ENCODE results near the gene ICAM5.
"Not testable (repeated sequence)": the region's sequence is repeated elsewhere in the genome, so short reads cannot be mapped to it uniquely, and the experiment has no call there.

ICAM5 gene

GRCh38 chr19:10321417-10321797 lies 31.7 kb downstream of the ICAM5 start:
- peak in 1 of 2 donors; percentile 5 for ATAC-seq

DNA sequence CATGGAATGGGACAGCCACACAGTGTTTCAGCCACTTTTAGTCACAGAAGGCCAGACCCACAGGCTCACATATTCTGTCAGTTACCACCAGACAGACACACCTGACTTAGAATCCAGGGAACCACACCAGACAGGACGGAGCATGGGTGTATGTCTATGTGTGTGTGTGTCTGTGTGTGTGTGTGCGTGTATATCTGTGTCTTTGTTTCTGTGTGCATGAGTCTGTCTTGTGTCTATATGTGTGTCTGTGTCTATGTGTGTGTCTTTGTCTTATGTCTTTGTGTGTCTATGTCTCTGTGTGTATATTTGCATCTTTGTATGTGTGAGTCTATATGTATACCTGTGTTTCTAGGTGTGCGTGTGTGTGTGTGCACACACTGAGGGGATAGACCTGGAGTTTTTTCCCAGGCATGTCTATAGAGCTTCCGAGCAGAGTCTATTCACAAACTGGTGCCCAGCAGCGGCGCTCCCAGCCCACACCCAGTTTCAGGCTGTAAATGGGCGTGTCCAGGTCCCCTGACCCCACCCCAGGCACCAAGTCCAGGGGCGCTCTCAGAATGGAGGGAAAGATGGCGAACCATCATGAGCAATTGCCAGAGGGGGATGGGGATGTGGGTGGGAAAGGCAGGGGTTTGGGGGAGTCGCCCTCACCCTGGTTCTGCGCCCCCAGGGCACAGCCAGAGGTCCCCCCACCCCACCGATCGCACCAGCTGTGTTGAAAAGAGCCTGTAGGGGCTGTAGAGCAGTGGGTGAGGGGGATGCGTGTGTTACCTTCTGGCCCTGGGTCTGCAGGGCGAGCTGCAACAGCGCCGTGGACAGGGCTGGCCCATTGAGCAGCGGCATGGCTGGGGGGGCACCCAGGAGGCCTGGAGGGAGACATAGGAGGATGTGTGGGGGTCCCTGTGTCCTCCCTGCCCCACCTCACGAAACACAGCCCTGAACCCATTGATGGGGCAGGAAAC lies 32.4 kb downstream of the ICAM5 start:
- ATAC-seq: no peak

GRCh38 chr19:10325732-10326131 lies 36.0 kb downstream of the ICAM5 start:
- no peak for ATAC-seq

DNA sequence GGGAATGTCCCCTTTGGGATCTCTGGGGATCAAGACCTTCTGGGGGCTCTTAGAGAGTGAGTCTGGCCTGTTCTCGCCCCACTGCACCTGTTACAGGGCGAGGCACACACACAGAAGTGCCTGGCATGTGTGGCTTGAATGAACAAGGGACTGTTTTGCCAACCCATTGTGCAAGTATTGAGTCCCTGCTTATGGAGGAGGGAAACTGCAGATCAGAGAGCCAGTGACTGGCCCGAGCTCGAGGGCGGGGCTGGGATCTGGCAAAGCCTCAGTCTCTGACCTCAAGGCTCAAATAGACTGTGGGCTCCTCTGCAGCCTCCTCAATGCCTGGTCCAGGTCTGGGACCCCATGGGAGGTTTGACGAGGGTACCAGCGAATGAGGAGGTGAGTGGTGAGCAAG lies 38.0 kb downstream of the ICAM5 start:
- ATAC-seq: no peak

GRCh38 chr19:10328558-10329429 lies 39.0 kb downstream of the ICAM5 start:
- ATAC-seq: no peak

DNA sequence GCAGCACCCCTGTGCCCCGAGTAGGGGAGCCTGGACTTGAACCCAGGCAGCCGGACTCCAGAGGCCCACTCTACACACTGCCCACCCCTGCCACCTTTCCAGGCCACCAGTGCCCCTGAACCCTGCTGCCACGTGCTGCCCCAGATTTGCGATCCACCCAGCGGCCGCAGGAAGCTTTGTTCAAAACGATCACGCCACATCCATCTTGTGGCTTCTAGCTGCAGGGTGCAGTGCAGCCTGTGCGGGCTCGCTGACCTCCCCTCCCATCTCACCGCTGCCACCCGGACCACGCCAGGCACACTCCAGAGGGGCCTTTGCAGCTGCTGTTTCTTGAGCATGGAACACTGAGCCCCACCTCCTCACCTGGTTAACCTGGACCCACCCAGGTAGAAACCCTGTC lies 39.8 kb downstream of the ICAM5 start:
- no peak for ATAC-seq

DNA sequence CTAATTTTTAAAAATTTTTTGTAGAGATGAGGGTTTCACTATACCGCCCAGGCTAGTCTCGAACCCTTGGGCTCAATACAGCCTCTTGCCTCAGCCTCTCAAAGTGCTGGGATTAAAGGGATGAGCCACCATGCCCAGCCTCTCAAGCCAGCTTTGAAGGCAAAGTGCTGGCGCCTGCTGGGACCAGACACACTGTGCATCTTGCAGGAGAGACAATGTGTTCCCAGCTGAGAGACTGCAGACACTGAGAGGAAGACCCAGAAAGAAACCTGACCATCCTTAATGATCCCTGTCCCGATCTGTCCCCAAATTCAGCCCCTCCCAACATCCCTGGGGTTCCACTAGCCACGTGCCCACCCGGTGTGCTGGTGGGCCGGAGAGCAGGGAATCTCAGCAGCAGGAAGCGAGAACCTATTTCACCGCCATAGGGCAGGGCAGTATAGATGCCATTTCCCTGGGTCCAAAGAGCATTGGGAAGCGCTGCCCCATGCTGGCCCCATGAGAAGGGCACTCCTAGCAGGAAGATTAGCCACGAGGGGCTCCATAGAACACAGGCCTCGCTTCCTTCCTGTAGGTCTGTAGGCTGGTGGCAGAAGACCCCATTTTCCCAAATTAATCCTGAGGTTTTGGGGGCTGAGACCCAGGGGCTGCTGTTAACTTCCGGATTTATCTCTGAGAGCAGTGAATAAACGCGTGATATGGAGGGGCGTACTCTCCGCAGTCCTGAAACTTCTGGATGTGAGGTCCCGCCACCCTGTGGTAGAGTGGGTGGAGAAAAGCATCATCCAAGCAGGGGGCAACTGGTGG lies 42.6 kb downstream of the ICAM5 start:
- no peak for ATAC-seq

GRCh38 chr19:10332965-10333757 lies 43.4 kb downstream of the ICAM5 start, which contains the start of gene RAVER1:
TSS of gene RAVER1 (minus strand) at chr19:10333529. CDS start at chr19:10333507, 22 bp downstream.
- ATAC-seq: peak; percentile 94 to 95

GRCh38 chr19:10333758-10334587 lies 44.2 kb downstream of the ICAM5 start:
- peak; percentile 0 to 1 for ATAC-seq

GRCh38 chr19:10334588-10335351 lies 45.0 kb downstream of the ICAM5 start:
- ATAC-seq: no peak

GRCh38 chr19:10335352-10335985 lies 45.7 kb downstream of the ICAM5 start:
- ATAC-seq: no peak

DNA sequence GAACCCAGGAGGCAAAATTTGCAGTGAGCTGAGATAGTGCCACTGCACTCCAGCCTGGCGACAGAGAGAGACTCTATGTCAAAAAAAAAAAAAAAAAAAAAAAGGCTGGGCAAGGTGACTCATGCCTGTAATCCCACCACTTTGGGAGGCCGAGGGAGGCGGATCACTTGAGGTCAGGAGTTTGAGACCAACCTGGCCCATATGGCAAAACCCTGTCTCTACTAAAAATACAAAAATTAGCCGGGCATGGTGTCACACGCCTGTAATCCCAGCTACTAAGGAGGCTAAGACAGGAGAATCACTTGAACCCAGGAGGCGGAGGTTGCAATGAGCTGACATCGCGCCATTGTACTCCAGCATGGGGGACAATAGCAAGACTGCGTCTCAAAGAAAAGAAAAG lies 47.0 kb downstream of the ICAM5 start:
- not testable (repeated sequence) for ATAC-seq

DNA sequence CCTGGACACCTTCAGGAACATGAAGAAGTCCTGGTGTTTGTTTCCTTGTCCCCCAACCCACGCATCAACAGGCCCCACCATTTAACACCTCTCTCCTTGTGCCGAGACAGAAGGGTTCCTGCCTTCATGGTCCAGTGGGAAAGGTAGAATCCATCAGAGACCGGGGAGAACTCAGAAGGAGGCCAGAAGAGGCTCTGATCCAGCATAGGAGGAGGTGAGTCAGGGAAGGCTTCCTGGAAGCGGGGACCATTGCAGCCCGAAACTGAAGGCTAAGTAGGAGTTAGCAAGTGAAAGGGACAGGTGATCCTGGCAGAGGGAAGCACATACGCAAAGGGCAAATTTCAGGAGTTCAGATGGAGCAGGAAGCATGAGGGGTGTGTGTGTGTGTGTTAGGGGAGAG lies 49.2 kb downstream of the ICAM5 start:
- ATAC-seq: peak; percentile 12 to 18

DNA sequence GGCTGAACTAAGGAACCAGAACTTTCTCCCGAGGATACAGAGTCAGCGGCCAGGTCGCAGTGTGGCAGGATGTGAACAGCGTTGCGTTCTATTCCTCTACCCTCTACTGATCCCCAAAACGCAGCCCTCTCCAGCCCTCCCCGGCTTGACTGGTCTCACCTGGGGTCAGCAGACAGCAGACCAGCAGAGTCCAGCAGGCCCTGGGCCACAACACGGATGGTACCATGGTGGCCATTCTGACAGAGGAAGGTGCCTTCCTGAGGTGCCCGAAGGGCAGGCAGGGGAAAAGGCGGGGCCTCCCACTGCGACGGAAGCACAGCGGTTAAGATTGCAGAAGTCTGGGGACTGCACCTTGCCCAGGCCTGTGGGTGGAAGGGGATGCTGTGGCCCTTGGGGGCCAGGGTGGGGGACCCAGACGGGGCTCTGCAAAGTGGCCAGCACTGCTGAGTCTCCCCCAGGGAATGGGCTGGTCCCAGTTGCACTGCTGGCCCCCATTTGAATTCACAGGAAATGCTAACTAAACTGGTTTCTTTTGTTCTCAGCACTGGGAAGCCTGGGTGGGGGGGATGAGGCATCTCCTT lies 49.7 kb downstream of the ICAM5 start, which contains the start of gene ICAM3:
TSS of gene ICAM3 (minus strand) at position 245 of the 581 bp plus-strand sequence. CDS start at position 235, 10 bp downstream.
- peak; percentile 92 to 94 for ATAC-seq

- ATAC-seq: no peak
These were observed 50.2 kb downstream of the ICAM5 start for GRCh38 chr19:10339977-10340376.

GRCh38 chr19:10343495-10343894 lies 53.7 kb downstream of the ICAM5 start:
- ATAC-seq: no peak

DNA sequence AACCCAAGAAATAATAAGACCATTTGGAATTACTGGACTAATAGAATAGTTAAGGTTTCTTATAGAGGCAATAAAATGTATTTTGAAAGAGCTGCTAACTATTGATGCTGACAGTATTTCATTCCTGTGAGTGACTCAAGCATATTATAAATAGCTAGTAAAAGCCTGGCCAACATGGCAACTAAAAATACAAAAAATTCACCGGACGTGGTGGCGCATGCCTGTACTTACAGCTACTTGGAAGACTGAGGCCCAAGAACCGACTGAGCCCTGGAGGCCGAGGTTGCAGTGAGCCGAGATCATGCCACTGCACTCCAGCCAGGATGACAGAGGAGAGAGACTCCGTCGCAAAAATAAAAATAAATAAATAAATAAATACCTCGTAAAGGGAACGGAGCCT lies 55.0 kb downstream of the ICAM5 start:
- no peak for ATAC-seq
